ENCODE measurements around the gene TSHZ1.

The TSHZ1 gene

GRCh38 chr18:75337348-75337747, 126.8 kb downstream of the TSHZ1 start:
- FAIRE-seq (no peak), DNase-seq (ENCODE audit: low spot score) (no peak)

- FAIRE-seq, result no peak
- no peak for DNase-seq (ENCODE audit: low spot score)
Measured at GRCh38 chr18:75338631-75339030, 128.0 kb downstream of the TSHZ1 start.
